ENCODE results near the gene OTOF. TPM values are rescaled to one million over a fixed set of nuclear protein-coding genes. Genes with fewer than 3 reads are reported as not detected.

Gene OTOF
- polyA plus RNA-seq, 3 donors: 0.51 TPM; not detected in 2

DNA sequence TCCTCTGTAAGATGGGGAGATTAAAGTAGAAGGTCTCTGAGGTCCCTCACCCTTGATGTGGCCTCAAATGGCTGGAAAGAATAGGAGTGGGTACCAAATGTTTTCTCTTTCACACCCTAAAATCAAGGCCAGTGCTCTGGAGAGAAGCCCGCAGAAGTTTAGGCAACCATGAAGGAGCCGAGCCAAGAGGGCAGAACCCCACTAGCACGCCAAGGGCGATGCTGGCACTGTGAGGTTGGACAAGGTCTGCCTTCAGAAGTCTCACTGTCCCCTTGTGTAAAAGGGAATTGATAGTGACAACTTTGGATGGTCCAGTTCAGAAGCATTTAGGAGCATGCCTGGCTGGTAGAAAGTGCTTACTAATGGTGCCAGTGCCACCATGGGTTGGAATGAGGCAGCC lies 16.3 kb upstream of the OTOF start:
- Histone ChIP-seq H4K20me1 (ENCODE audit: insufficient read depth, low read length) (no peaks in the 10 kb centered on the region), H3K4me3 (replicated peaks in 1 of 3; ENCODE audit: low read depth in 2 of 3, low read length in 3 of 3) (peak overlapping the region in 1 of 3 experiments; percentile 17), H3K4me1 (ENCODE audit: control insufficient read depth in 1 of 2, insufficient read depth in 2 of 2, low read length in 2 of 2) (peaks cover 17 to 19% of the 10 kb centered on the region in 2 donors), H2AFZ (ENCODE audit: insufficient read depth, low read depth, low read length, poor library complexity, severe bottlenecking) (peak overlapping the region; percentile 23), H3K36me3 (replicated peaks in 1 of 2; ENCODE audit: control insufficient read depth in 1 of 2, insufficient read depth in 2 of 2, low read length in 2 of 2) (no peaks in the 10 kb centered on the region), H3K4me2 (replicated peaks; ENCODE audit: extremely low read depth, low read length, poor library complexity, severe bottlenecking) (peak overlapping the region; percentile 27), H3K27ac (ENCODE audit: low read depth in 1 of 2, low read length in 2 of 2) (peak overlapping the region; percentile 42 to 47), H3K27me3 (ENCODE audit: control insufficient read depth in 2 of 2, insufficient read depth in 2 of 2, low read length in 2 of 2) (no peaks in the 10 kb centered on the region), H3K79me2 (ENCODE audit: insufficient read depth, low read length) (no peaks in the 10 kb centered on the region), H3K9ac (ENCODE audit: insufficient read depth, low read length, poor library complexity, severe bottlenecking) (no peak overlapping the region), H3K9me3 (replicated peaks in 1 of 2; ENCODE audit: control insufficient read depth in 1 of 2, insufficient read depth in 1 of 2, low read length in 2 of 2) (no peaks in the 10 kb centered on the region)
- Mint-ChIP-seq H3K36me3 (no peaks in the 10 kb centered on the region), H3K27me3 (ENCODE audit: low read depth in 3 of 3) (peaks cover 3 to 5% (median 4%) of the 10 kb centered on the region in 3 donors), H3K4me3 (no peak overlapping the region), H3K9me3 (peaks cover 0 to 3% (median 1%) of the 10 kb centered on the region in 7 donors), H3K27ac (peak overlapping the region in 2 of 7 donors; percentile 51 to 55), H3K4me1 (peaks cover 6% of the 10 kb centered on the region)
- TF ChIP-seq, protein P1, sequence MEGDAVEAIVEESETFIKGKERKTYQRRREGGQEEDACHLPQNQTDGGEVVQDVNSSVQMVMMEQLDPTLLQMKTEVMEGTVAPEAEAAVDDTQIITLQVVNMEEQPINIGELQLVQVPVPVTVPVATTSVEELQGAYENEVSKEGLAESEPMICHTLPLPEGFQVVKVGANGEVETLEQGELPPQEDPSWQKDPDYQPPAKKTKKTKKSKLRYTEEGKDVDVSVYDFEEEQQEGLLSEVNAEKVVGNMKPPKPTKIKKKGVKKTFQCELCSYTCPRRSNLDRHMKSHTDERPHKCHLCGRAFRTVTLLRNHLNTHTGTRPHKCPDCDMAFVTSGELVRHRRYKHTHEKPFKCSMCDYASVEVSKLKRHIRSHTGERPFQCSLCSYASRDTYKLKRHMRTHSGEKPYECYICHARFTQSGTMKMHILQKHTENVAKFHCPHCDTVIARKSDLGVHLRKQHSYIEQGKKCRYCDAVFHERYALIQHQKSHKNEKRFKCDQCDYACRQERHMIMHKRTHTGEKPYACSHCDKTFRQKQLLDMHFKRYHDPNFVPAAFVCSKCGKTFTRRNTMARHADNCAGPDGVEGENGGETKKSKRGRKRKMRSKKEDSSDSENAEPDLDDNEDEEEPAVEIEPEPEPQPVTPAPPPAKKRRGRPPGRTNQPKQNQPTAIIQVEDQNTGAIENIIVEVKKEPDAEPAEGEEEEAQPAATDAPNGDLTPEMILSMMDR (IDR thresholded peaks at IDR 0.05): no peak
- DNase-seq: no peak
- intact Hi-C loops (cut with micrococcal nuclease): no loop called here
- 93% methylated on average over 3 of the region's 4 CpGs for WGBS (ENCODE audit: insufficient coverage)

DNA sequence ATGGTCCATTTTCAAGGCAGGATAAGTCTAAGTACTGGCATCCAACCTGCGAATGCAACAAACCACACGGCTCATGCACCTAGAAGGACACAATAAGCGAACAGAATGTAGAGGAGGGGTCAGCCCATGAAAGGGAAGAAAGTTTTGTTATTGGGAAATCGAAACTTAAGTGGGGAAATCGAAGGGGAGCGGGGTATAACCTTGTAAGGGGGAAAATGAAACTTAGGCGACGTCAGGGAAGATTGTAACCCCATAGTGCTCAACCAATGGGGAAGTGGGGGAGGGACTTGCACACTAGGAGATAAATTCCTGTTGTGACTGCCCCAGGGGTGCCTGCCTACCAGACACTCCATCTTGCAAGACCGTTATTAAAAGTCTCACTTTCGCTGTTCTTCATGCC lies 15.6 kb upstream of the OTOF start:
- peak; percentile 54 to 84 (median 79) for DNase-seq
- H4K20me1 ChIP-seq (ENCODE audit: insufficient read depth, low read length): no peaks in the 10 kb centered on the region
- 67% methylated on average over 3 of the region's 10 CpGs for WGBS (ENCODE audit: insufficient coverage)
- Mint-ChIP-seq H3K36me3 (no peaks in the 10 kb centered on the region), H3K4me3 (peak overlapping the region; percentile 50 to 56), H3K4me1 (peaks cover 6% of the 10 kb centered on the region), H3K27ac (peak overlapping the region in 4 of 7 donors; percentile 62 to 92 (median 76)), H3K9me3 (peaks cover 0 to 3% (median 0%) of the 10 kb centered on the region in 7 donors), H3K27me3 (ENCODE audit: low read depth in 3 of 3) (peaks cover 3 to 5% (median 4%) of the 10 kb centered on the region in 3 donors)
- peak overlapping the region; percentile 42 to 47 for H3K27ac ChIP-seq (ENCODE audit: low read depth in 1 of 2, low read length in 2 of 2)
- H3K79me2 ChIP-seq (ENCODE audit: insufficient read depth, low read length): no peaks in the 10 kb centered on the region
- peak overlapping the region; percentile 23 for H2AFZ ChIP-seq (ENCODE audit: insufficient read depth, low read depth, low read length, poor library complexity, severe bottlenecking)
- peaks cover 17 to 19% of the 10 kb centered on the region in 2 donors for H3K4me1 ChIP-seq (ENCODE audit: control insufficient read depth in 1 of 2, insufficient read depth in 2 of 2, low read length in 2 of 2)
- no peaks in the 10 kb centered on the region for H3K27me3 ChIP-seq (ENCODE audit: control insufficient read depth in 2 of 2, insufficient read depth in 2 of 2, low read length in 2 of 2)
- TF ChIP-seq, protein P1 (IDR thresholded peaks at IDR 0.05): no peak
- peak overlapping the region in 1 of 3 experiments; percentile 17 for H3K4me3 ChIP-seq (replicated peaks in 1 of 3; ENCODE audit: low read depth in 2 of 3, low read length in 3 of 3)
- H3K4me2 ChIP-seq (replicated peaks; ENCODE audit: extremely low read depth, low read length, poor library complexity, severe bottlenecking): peak overlapping the region; percentile 27
- H3K9me3 ChIP-seq (replicated peaks in 1 of 2; ENCODE audit: control insufficient read depth in 1 of 2, insufficient read depth in 1 of 2, low read length in 2 of 2): no peaks in the 10 kb centered on the region
- H3K36me3 ChIP-seq (replicated peaks in 1 of 2; ENCODE audit: control insufficient read depth in 1 of 2, insufficient read depth in 2 of 2, low read length in 2 of 2): no peaks in the 10 kb centered on the region
- H3K9ac ChIP-seq (ENCODE audit: insufficient read depth, low read length, poor library complexity, severe bottlenecking): no peak overlapping the region
- intact Hi-C loops (cut with micrococcal nuclease): no loop called here

Data from CD14-positive monocyte (primary cell).